NB4 (cell line): ENCODE data around the gene TCF3.

Experiments
- CTCF ChIP-seq: IDR thresholded peaks from one replicate; pipeline ENCODE4 v1.5.1; 2012; ENCODE audit warnings: low read depth, low read length
- MYC ChIP-seq: IDR thresholded peaks from 2 replicates; pipeline ENCODE4 v1.6.1; 2011; ENCODE audit warnings: low read depth, low read length
- POLR2A ChIP-seq: IDR thresholded peaks from 2 replicates; pipeline ENCODE4 v1.6.1; 2011; ENCODE audit warnings: mild to moderate bottlenecking; ENCODE audit not compliant: insufficient read length; ENCODE audit errors: extremely low read depth
- TF ChIP-seq, protein P1 (sequence below): IDR thresholded peaks from 2 replicates; pipeline ENCODE4 v1.6.1; 2011; ENCODE audit warnings: low read depth, low read length

- no peak for TF ChIP-seq CTCF
- no peak for TF ChIP-seq POLR2A
- no peak for TF ChIP-seq MYC
- TF ChIP-seq, protein P1, sequence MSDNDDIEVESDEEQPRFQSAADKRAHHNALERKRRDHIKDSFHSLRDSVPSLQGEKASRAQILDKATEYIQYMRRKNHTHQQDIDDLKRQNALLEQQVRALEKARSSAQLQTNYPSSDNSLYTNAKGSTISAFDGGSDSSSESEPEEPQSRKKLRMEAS: no peak
These were observed 31.6 kb upstream of the TCF3 start for GRCh38 chr19:1683869-1684572.
